NCI-H2227 (cell line): ENCODE data around the gene PRR36.
"Not testable (repeated sequence)": the region's sequence is repeated elsewhere in the genome, so short reads cannot be mapped to it uniquely, and the experiment has no call there.

Experiments used
- DNase-seq: peaks from one replicate; lab custom pipeline; 2025; ENCODE audit not compliant: unreplicated experiment; lab: John Stamatoyannopoulos, UW

PRR36 gene

DNA sequence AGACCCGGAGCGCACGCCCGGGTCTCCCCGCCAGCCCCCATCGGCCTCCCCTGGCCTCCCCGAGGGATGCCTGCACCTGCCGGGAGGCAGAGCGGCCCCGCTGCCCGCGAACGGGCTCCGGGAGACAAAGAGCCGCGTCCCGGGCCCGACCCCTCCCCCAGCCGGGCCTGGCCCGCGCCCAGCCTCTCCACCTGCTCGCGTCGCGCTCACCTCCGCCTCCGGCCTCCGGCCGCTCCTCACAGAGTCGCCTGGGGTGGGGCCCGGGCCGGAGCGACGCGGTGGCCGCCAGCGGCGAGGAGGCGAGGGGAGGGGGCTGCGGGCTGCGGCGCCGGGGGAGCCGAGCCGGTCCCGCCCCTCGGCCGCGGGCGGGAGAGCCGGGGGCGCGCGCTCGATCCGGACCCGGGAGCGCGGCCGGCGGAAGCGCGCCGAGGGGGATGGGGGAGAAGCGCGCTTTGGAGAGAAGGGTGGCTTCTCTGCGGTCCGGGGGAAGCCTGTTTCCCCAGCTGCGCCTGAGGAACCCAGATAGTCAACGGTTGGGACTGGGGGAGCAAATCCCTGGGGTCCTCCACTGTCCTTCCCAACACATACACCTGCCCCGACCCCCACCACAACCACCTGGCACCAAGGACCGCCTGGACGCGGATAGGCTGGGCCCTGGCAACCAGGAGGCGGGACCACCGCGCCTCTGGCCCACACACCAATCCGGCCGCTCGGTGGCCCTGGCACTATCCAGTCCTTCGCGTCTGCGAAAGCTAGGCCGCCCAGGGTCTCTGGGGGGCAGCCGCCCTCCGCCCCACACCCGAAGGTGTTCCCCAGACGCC is at the start of gene PRR36:
Gene PRR36 (minus strand): TSS at position 315 of the 821 bp plus-strand sequence. CDS start 701 bp downstream, outside the sequence.
- peak; percentile 88 for DNase-seq

- DNase-seq, result peak; percentile 21
Measured at GRCh38 chr19:7923295-7924191, 49.4 kb upstream of the PRR36 start.

GRCh38 chr19:7922836-7923195 is 48.6 kb upstream of the PRR36 start:
- no peak for DNase-seq

DNA sequence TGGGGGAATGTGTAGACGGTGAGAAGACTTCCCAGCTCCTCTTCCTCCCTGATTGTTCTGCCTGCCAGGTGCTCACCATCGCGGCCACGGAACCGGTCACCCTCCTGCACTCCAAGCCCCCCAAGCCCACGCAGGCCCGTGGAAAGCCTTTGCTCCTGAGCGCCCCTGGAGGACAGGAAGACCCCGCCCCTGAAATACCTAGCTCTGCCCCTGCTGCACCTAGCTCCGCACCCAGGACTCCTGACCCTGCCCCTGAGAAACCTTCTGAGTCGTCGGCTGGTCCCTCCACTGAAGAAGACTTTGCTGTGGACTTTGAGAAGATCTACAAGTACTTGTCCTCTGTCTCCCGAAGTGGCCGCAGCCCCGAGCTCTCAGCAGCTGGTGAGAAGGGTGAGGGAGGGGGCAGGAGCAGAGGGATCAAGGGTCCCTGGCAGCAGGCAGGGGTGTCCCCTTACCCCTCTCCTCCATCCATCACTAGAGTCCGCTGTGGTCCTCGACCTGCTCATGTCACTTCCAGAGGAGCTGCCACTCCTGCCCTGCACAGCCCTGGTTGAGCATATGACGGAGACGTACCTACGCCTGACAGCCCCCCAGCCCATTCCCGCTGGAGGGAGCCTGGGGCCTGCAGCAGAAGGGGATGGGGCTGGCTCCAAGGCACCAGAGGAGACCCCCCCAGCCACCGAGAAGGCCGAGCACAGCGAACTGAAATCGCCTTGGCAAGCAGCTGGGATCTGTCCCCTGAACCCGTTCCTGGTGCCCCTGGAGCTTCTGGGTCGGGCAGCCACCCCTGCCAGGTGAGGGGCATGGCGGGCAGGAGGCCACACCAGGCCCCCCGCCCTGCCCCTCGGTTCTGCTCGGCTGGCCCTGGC is 48.0 kb upstream of the PRR36 start:
- no peak for DNase-seq

DNA sequence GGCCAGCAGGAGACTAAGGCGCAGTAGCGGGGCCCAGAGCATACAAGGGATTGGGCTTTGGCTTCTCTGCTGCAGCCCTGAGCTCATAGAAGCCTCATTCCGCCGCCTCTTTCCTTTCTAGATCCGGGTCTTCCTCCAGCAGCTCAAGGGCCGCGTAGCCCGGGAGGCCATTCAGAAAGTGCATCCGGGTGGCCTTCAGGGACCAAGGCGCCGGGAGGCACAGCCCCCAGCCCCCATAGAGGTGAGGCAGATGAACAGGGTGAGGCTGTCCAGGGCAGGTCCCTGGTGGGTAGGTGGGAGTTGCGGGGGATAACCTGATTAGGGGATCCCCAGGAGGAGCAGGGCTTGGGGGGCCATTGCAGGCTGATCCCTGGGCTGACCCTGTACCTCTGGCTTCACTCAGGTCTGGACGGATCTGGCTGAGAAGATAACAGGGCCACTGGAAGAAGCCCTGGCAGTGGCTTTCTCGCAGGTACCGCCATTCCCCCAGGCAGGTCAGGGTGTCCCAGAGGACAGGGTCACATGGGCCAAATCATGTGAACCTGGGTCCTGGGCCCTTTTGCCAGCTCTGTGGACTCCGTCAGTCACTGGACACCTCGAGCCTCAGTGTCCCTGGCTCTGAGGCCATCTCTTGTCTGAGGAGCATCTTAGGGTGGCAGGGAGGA is 47.2 kb upstream of the PRR36 start:
- peak; percentile 66 for DNase-seq

DNA sequence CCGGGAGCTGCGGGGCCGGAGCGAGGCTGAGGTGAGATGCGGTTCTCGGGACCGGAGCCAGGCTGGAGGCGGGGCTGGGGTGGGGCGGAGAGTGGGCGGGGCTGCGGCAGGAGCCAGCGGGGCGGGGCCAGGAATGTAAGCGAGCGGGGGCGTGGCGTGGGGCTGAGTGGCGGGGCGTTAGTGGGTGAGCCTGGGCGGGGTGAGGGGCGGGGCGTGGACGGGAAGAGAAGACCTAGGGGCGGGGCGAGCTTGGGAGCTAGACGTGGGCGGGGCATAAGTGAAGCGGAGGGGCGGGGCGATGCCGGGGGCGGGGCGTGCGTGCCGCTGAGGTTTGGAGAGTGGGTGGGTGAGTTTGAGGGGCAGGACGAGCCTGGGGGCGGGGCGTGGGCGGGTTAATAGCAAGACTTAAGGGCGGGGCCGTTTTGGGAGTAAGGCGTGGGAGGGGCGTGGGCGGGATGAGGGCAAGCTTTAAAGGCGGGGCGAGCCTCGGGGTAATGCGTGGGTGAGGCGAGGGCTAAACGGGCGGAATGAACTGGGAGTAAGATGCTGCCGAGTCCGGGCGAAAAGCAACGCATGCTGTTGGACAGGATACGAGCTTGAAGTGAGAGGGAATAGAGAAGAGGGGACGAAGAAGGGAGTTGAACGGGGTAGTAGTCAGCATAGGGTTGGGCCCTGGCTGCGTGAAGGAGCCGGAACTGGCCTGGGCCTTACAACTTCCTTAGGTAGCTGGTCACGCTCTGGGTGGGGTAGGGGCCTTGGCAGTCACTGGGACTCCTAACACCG is 46.5 kb upstream of the PRR36 start:
- peak; percentile 98 for DNase-seq

DNA sequence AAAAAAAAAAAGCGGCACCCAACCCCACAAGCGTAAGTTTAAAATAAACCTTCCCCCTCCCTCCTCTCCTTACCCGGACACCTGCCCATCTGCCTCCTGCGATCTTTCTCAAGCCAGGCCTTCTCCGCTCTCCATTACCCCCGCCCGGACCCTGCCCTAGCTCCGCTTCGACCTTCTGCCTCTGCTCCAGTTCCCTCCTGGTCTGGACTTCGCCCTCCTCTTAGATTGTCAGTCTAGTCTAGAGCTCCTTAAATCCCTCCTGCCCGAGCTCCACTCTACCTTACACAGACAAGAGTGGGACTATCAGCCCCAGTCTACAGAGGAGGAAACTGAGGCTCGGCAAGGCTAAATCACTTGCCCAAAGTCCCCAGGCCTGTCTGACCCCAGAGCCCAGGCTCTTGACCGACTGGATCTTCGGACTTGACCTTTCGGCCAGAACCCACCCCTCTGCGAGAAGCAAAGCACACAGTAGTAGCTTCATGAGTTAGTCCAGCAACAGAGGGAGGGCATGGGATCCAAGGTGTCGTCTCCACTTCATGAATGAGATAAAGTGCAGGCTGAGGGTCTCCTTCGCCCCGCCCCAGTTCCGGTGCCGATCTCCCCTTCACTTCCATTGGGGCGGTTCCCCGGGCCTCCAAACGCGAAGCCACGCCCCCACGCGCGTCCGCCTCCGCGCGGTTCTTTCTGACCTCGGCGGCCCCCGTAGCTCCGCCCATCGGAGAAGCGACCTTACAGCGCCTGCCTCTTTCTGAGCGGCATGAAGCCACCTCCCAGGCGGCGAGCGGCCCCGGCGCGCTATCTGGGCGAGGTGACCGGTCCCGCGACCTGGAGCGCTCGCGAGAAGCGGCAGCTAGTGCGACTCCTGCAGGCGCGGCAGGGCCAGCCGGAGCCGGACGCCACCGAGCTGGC is 45.7 kb upstream of the PRR36 start, which contains the start of gene SNAPC2:
Gene SNAPC2 (plus strand): TSS at position 729 of the 909 bp plus-strand sequence. CDS start 29 bp downstream, at position 758.
- peak; percentile 96 for DNase-seq

DNA sequence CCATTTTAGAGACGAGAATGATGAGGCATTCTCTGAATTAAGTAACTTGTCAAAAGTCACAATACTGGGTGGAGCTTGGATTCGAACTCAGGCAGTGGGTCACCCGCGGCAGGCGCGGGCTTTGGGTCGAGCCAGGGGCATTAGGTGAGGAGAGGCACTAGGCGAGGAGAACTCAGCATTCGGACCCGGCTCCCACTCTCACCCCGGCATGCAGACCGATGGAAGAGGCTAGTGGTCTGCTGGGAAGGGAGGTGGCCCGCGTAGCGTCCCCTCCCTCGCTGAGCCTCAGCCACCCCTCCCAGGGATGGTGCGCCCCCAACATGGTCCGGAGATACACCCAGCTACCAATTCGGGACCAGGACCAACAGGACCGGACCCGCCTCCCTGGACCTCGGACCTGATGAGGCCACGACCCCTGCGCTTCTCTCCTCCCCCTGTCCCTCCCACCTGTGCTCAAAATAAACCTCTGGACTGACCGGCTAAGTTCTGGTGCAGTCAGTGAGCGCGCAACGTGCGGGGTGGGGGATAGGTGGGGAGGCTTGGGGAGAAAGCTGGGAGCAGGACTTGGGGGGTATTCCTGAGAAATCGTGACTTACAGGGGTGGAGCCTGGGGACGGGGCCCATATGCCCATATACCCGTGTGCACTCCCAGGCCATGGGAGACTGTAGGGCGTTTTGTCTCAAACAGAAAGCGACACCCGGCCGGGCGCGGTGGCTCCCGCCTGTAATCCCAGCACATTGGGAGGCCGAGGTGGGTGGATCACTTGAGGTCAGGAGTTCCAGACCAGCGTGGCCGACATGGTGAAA is 44.6 kb upstream of the PRR36 start:
- DNase-seq, result no peak

- DNase-seq, result not testable (repeated sequence)
Measured at GRCh38 chr19:7918062-7918614, 43.9 kb upstream of the PRR36 start.

- DNase-seq, result no peak
Measured at GRCh38 chr19:7917267-7918061, 43.3 kb upstream of the PRR36 start.

DNA sequence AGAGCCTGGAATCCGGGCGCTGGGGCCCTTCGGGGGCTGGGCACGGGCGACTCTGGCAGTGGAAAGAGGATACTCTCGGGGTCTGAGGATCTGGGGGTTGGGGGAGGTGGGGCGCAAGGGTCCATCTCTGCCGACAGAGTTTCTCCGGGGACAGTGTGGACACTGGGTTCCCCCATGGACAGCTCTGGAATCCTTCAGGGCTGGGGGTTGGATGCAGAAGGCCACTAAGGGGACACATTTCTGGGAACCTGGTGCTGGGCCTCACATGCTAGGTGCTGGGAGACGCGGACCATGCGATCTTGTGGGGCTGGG is 42.7 kb upstream of the PRR36 start:
- no peak for DNase-seq

GRCh38 chr19:7916103-7916954 is 42.1 kb upstream of the PRR36 start:
- peak; percentile 11 for DNase-seq

GRCh38 chr19:7915250-7916102 is 41.3 kb upstream of the PRR36 start:
- no peak for DNase-seq

GRCh38 chr19:7914598-7915045 is 40.4 kb upstream of the PRR36 start, which contains the start of gene TGFBR3L:
Gene TGFBR3L, plus strand, starts transcription at chr19:7914830.
- no peak for DNase-seq

GRCh38 chr19:7914099-7914498 is 39.9 kb upstream of the PRR36 start:
- DNase-seq, result no peak
